Neural progenitor cell (in vitro differentiated cells): ENCODE measurements around the gene FAM13C. TPM values are rescaled to one million over a fixed set of nuclear protein-coding genes. Genes with fewer than 3 reads are reported as not detected.
A peak's percentile ranks its signal among the peaks of the same experiment; 100 is the strongest.

Experiments used
- DNase-seq: peaks from one replicate; pipeline ENCODE4 v3.0.0-alpha.2; 2016; ENCODE audit warnings: low spot score
- H2AFZ ChIP-seq: fragments of 200-600 bp; sonication (generic); replicated peaks from 2 replicates; pipeline ENCODE4 v1.6.1; 2016; ENCODE audit warnings: antibody characterized with exemption
- H3F3A ChIP-seq: fragments of 200-600 bp; sonication (generic); 2 replicates; pipeline ENCODE4 v1.6.1; 2016; ENCODE audit warnings: antibody characterized with exemption, low read depth
- H3K27ac ChIP-seq: fragments of 200-600 bp; sonication (generic); 2 replicates; pipeline ENCODE4 v1.5.1; 2016; ENCODE audit warnings: mild to moderate bottlenecking
- H3K27me3 ChIP-seq: fragments of 200-600 bp; sonication (generic); 2 replicates; pipeline ENCODE4 v1.6.1; 2016; ENCODE audit warnings: mild to moderate bottlenecking, moderate library complexity
- H3K36me3 ChIP-seq: fragments of 200-600 bp; sonication (generic); 2 replicates; pipeline ENCODE4 v1.5.1; 2016
- H3K4me1 ChIP-seq: fragments of 200-600 bp; sonication (generic); 2 replicates; pipeline ENCODE4 v1.6.1; 2016; ENCODE audit warnings: mixed run types
- H3K4me2 ChIP-seq: fragments of 200-600 bp; sonication (generic); 2 replicates; pipeline ENCODE4 v1.6.1; 2016
- H3K4me3 ChIP-seq: fragments of 200-600 bp; sonication (generic); 2 replicates; pipeline ENCODE4 v1.5.1; 2016
- H3K79me2 ChIP-seq: fragments of 200-600 bp; sonication (generic); 2 replicates; pipeline ENCODE4 v1.6.1; 2016; ENCODE audit warnings: low read depth
- H3K9ac ChIP-seq: fragments of 200-600 bp; sonication (generic); 2 replicates; pipeline ENCODE4 v1.6.1; 2016
- H3K9me3 ChIP-seq: fragments of 200-600 bp; sonication (generic); 2 replicates; pipeline ENCODE4 v1.5.1; 2016; ENCODE audit warnings: low read depth
- H4K20me1 ChIP-seq: fragments of 200-600 bp; sonication (generic); 2 replicates; pipeline ENCODE4 v1.6.1; 2016; ENCODE audit warnings: low read depth
- H3K27ac Mint-ChIP-seq: 3 replicates; pipeline ENCODE4 v1.8.0; 2021; ENCODE audit warnings: mixed read lengths
- H3K27me3 Mint-ChIP-seq: 2 replicates; pipeline ENCODE4 v1.8.0; 2022; ENCODE audit warnings: low read depth, mild to moderate bottlenecking, inconsistent platforms, moderate library complexity, mixed read lengths; ENCODE audit not compliant: insufficient read depth
- H3K36me3 Mint-ChIP-seq: 3 replicates; pipeline ENCODE4 v1.8.0; 2021; ENCODE audit warnings: mixed read lengths
- H3K4me1 Mint-ChIP-seq: 3 replicates; pipeline ENCODE4 v1.8.0; 2021; ENCODE audit warnings: mixed read lengths
- H3K4me3 Mint-ChIP-seq: 3 replicates; pipeline ENCODE4 v1.8.0; 2021; ENCODE audit warnings: mild to moderate bottlenecking, moderate library complexity, mixed read lengths
- H3K9me3 Mint-ChIP-seq: 3 replicates; pipeline ENCODE4 v1.8.0; 2020; ENCODE audit warnings: mixed read lengths
- EZH2 ChIP-seq: fragments of 200-600 bp; sonication (generic); IDR thresholded peaks from 2 replicates; pipeline ENCODE4 v1.6.1; 2017; ENCODE audit warnings: antibody characterized with exemption, mild to moderate bottlenecking, moderate library complexity
- EZH2phosphoT487 ChIP-seq: fragments of 200-600 bp; sonication (generic); IDR thresholded peaks from 2 replicates; pipeline ENCODE4 v1.6.1; 2017; ENCODE audit warnings: antibody characterized with exemption
- total RNA-seq: library from RNA; depleted of rRNA; stranded (reverse); fragments of >200 nt; gene quantifications from 2 replicates; pipeline ENCODE4 v1.2.3, GENCODE V29; 2015; ENCODE audit warnings: low replicate concordance
- TF ChIP-seq, protein P1 (sequence below): fragments of 200-600 bp; sonication (generic); IDR thresholded peaks from 2 replicates; pipeline ENCODE4 v1.5.1; 2017; ENCODE audit warnings: antibody characterized with exemption, mild to moderate bottlenecking

Gene FAM13C
- total RNA-seq, 1 donor from 2014 or later, result 3.1 TPM

DNA sequence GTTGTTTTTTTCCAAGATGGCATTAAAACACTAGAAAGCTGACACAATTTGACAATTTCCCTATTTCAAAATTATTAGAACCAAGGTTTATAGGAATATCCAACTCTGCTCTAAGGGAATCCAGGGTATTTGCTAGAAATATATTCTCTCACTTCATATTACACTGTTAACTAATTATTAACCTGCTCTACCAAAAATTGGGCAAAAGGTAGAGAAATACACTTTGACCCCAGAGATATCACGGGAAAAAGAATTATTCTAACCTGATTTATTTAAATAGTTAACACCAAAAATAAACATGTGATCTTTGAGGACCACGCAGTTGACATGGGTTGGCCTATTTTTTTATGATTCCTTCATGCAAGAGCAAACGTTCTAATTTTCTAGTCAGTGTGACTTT is 21.6 kb upstream of the FAM13C start:
- H3K4me1 Mint-ChIP-seq, result peaks cover 10% of the 10 kb centered on the region
- H3K27me3 Mint-ChIP-seq, result peaks cover 4% of the 10 kb centered on the region
- DNase-seq, result no peak
- H3K36me3 Mint-ChIP-seq, result no peaks in the 10 kb centered on the region
- Histone ChIP-seq H3K9me3 (no peaks in the 10 kb centered on the region), H3K79me2 (no peaks in the 10 kb centered on the region), H3K27ac (no peak overlapping the region), H3K36me3 (no peaks in the 10 kb centered on the region), H3K4me2 (peak overlapping the region; percentile 19), H2AFZ (no peak overlapping the region), H3K4me3 (no peak overlapping the region), H4K20me1 (peaks cover 2% of the 10 kb centered on the region), H3K4me1 (peaks cover 24% of the 10 kb centered on the region), H3K27me3 (peaks cover 54% of the 10 kb centered on the region), H3F3A (peaks cover 7% of the 10 kb centered on the region), H3K9ac (no peak overlapping the region)
- no peaks in the 10 kb centered on the region for H3K9me3 Mint-ChIP-seq
- TF ChIP-seq, protein P1, sequence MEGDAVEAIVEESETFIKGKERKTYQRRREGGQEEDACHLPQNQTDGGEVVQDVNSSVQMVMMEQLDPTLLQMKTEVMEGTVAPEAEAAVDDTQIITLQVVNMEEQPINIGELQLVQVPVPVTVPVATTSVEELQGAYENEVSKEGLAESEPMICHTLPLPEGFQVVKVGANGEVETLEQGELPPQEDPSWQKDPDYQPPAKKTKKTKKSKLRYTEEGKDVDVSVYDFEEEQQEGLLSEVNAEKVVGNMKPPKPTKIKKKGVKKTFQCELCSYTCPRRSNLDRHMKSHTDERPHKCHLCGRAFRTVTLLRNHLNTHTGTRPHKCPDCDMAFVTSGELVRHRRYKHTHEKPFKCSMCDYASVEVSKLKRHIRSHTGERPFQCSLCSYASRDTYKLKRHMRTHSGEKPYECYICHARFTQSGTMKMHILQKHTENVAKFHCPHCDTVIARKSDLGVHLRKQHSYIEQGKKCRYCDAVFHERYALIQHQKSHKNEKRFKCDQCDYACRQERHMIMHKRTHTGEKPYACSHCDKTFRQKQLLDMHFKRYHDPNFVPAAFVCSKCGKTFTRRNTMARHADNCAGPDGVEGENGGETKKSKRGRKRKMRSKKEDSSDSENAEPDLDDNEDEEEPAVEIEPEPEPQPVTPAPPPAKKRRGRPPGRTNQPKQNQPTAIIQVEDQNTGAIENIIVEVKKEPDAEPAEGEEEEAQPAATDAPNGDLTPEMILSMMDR, result no peak
- TF ChIP-seq EZH2phosphoT487, result no peak
- no peak for TF ChIP-seq EZH2
- H3K4me3 Mint-ChIP-seq, result no peak overlapping the region
- H3K27ac Mint-ChIP-seq, result no peak overlapping the region

DNA sequence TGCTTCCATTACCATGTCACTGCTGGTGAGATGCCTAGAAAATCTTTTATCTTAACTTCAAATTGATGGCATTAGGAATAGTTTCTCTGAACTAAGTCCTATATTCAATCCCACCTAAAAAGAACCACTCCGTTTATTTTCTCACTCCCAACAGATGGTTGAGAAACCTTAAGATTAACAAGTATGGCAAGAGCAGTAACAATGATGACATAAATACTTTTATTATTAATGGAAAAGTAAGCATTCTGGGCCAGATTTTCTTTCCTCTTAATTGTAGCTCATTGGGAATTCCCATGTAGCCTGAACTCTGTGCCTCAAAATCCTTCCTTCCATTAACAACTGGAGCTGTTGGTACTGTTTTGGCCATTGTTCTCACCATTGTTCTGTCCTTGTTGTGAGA is 21.1 kb upstream of the FAM13C start:
- H3K4me3 Mint-ChIP-seq, result no peak overlapping the region
- TF ChIP-seq EZH2phosphoT487 (no peak), EZH2 (no peak)
- TF ChIP-seq, protein P1, result no peak
- Histone ChIP-seq H3F3A (peaks cover 7% of the 10 kb centered on the region), H3K79me2 (no peaks in the 10 kb centered on the region), H3K9ac (no peak overlapping the region), H3K4me3 (no peak overlapping the region), H3K4me2 (peak overlapping the region; percentile 19), H3K27ac (no peak overlapping the region), H2AFZ (no peak overlapping the region), H3K27me3 (peaks cover 51% of the 10 kb centered on the region), H3K9me3 (no peaks in the 10 kb centered on the region), H4K20me1 (peaks cover 2% of the 10 kb centered on the region), H3K4me1 (peaks cover 20% of the 10 kb centered on the region), H3K36me3 (no peaks in the 10 kb centered on the region)
- H3K27me3 Mint-ChIP-seq, result peaks cover 4% of the 10 kb centered on the region
- DNase-seq, result peak; percentile 72
- H3K27ac Mint-ChIP-seq, result no peak overlapping the region
- H3K4me1 Mint-ChIP-seq, result peaks cover 8% of the 10 kb centered on the region
- no peaks in the 10 kb centered on the region for H3K9me3 Mint-ChIP-seq
- H3K36me3 Mint-ChIP-seq, result no peaks in the 10 kb centered on the region

DNA sequence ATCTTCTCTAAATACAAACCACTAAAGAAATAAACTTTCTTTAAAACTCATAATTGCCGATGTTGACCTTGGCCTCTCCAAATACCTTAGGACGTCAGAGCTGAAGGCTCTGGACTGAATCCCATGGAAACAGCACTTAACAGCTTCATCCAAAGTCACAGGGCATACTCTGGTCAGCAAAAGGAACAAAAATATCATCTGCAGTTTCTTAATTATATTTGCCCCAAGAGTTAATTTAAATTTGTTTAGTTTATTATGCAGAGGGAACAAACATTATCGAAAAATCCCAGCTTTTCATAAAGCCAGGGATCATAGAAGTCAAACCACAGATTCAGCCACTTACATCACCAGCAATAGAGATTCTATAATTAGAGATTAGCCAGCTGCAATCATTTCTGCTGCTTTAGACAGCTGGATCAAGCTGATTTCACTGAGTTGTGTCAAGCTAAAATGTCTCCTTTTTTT is 20.5 kb upstream of the FAM13C start:
- Mint-ChIP-seq H3K36me3 (no peaks in the 10 kb centered on the region), H3K27me3 (peaks cover 2% of the 10 kb centered on the region), H3K9me3 (no peaks in the 10 kb centered on the region), H3K4me3 (no peak overlapping the region), H3K27ac (no peak overlapping the region), H3K4me1 (peaks cover 2% of the 10 kb centered on the region)
- Histone ChIP-seq H4K20me1 (peaks cover under 1% of the 10 kb centered on the region), H3K79me2 (no peaks in the 10 kb centered on the region), H3K4me2 (peak overlapping the region; percentile 19), H3K4me3 (no peak overlapping the region), H3K36me3 (no peaks in the 10 kb centered on the region), H2AFZ (no peak overlapping the region), H3K27me3 (peaks cover 51% of the 10 kb centered on the region), H3K4me1 (peaks cover 16% of the 10 kb centered on the region), H3K27ac (no peak overlapping the region), H3F3A (peaks cover 5% of the 10 kb centered on the region), H3K9ac (no peak overlapping the region), H3K9me3 (no peaks in the 10 kb centered on the region)
- TF ChIP-seq, protein P1, result no peak
- no peak for TF ChIP-seq EZH2
- no peak for TF ChIP-seq EZH2phosphoT487
- DNase-seq, result no peak
